Neutrophil (primary cell): ENCODE data around the gene NPTN.

Experiments
- H3K27ac ChIP-seq: fragments of 200-600 bp; sonication (generic); 2 replicates; pipeline ENCODE4 v1.5.1; 2016; ENCODE audit warnings: mild to moderate bottlenecking, moderate library complexity
- H3K27me3 ChIP-seq: fragments of 200-600 bp; sonication (generic); 2 replicates; pipeline ENCODE4 v1.6.0; 2016; ENCODE audit warnings: mild to moderate bottlenecking
- H3K36me3 ChIP-seq: fragments of 200-600 bp; sonication (generic); 2 replicates; pipeline ENCODE4 v1.5.1; 2017
- H3K4me1 ChIP-seq, 2 experiments: fragments of 200-600 bp in 1 of 2; sonication (generic) in 1 of 2; 1 replicate in 1 of 2; 2 replicates in 1 of 2; pipeline versions ENCODE4 v1.5.1 to v1.6.1; 2013 to 2016; ENCODE audit warnings: low read depth in 1 of 2, low read length in 1 of 2, mild to moderate bottlenecking in 1 of 2, moderate library complexity in 1 of 2; ENCODE audit not compliant: control insufficient read depth in 1 of 2, insufficient read depth in 1 of 2
- H3K4me3 ChIP-seq, 2 experiments: fragments of 200-600 bp in 1 of 2; sonication (generic) in 1 of 2; 1 replicate in 1 of 2; 2 replicates in 1 of 2; pipeline ENCODE4 v1.5.1; 2013 to 2016; ENCODE audit warnings: low read depth in 1 of 2, low read length in 1 of 2, mild to moderate bottlenecking in 1 of 2, moderate library complexity in 1 of 2
- H3K9me3 ChIP-seq: fragments of 200-600 bp; sonication (generic); 2 replicates; pipeline ENCODE4 v1.5.1; 2016
- TF ChIP-seq, protein P1 (sequence below): fragments of 200-600 bp; sonication (generic); IDR thresholded peaks from 2 replicates; pipeline ENCODE4 v1.5.1; 2016; ENCODE audit warnings: antibody characterized with exemption

Gene NPTN

DNA sequence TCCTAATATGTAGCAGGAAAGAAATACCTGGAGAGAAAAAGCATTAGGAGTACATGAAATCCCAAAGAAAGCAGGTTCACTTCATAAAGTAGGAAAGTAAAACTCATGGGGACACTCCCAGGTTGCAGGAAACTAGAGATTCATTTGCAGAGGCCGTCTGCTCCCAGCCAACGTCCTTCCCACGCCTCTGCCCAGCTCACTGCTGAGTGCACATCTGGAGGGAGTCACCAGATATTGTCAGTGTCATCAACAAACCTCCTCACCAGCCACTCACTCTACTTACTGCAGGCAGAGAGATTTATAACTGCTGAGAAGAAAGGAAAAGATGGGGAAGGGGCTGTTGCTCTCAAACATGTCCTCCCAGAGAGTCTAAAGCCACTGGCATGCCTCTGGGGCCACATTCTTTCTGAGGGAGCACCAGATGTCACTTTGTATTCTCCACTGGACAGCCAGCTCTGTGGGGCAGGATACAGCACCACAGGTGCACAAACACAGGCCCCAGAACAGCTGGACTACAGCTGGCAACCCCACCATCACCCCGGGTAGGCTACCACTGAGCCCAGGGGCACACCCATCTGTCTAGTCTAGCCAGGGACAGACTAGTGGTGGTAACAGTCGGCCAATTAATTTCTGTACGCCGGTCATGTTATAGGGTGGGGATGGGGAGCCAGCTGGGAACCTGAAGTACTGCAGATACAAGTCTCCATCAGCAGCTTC, 64.5 kb downstream of the NPTN start:
- TF ChIP-seq, protein P1, sequence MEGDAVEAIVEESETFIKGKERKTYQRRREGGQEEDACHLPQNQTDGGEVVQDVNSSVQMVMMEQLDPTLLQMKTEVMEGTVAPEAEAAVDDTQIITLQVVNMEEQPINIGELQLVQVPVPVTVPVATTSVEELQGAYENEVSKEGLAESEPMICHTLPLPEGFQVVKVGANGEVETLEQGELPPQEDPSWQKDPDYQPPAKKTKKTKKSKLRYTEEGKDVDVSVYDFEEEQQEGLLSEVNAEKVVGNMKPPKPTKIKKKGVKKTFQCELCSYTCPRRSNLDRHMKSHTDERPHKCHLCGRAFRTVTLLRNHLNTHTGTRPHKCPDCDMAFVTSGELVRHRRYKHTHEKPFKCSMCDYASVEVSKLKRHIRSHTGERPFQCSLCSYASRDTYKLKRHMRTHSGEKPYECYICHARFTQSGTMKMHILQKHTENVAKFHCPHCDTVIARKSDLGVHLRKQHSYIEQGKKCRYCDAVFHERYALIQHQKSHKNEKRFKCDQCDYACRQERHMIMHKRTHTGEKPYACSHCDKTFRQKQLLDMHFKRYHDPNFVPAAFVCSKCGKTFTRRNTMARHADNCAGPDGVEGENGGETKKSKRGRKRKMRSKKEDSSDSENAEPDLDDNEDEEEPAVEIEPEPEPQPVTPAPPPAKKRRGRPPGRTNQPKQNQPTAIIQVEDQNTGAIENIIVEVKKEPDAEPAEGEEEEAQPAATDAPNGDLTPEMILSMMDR, result no peak
- no peaks in the 10 kb centered on the region for H3K9me3 ChIP-seq
- peaks cover 86% of the 10 kb centered on the region for H3K36me3 ChIP-seq
- no peak overlapping the region for H3K4me3 ChIP-seq
- H3K4me1 ChIP-seq, result peaks cover 5 to 12% of the 10 kb centered on the region in 2 experiments
- no peaks in the 10 kb centered on the region for H3K27me3 ChIP-seq
- H3K27ac ChIP-seq, result no peak overlapping the region

DNA sequence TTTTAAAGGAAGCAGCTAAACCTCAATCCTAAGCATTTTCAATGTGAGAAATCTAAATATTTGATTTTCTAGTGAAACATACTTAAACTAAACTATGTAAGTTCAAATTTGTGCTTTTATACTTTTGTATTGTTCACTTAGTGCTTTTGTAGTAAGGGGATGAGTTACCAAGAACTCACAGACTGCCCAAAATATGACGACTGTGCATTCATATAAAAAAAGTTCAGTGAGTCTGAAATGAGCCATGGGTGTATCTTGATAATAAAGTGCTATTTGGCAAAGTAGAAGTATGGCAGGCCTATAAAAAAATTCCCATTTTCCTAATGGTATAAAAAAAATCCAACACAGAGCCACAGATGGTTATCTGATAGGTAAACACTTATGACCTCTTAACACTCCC, 66.2 kb downstream of the NPTN start:
- Histone ChIP-seq H3K9me3 (no peaks in the 10 kb centered on the region), H3K27ac (no peak overlapping the region), H3K36me3 (peaks cover 86% of the 10 kb centered on the region), H3K4me1 (peaks cover 5 to 12% of the 10 kb centered on the region in 2 experiments), H3K27me3 (no peaks in the 10 kb centered on the region), H3K4me3 (no peak overlapping the region)
- TF ChIP-seq, protein P1, result no peak

DNA sequence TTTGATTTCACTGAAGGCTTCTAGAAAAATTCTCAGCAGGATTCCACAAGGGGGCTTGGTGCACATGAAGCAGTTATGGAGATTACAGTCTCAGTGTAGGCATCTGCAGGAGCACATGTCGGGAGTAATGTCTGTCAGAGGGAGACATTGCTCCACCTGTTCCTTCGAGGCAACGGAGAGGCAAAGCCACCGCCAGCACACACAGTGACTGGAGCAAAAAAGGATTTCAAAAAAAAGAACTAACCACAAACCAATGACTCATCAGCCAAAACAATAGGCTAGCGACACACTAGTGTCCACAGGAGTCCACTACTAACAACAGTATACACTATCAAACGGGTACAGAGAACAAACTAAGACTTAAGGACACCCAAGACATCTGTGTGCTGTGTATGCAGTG, 68.9 kb downstream of the NPTN start:
- H3K27me3 ChIP-seq, result no peaks in the 10 kb centered on the region
- no peak overlapping the region for H3K4me3 ChIP-seq
- peaks cover 77% of the 10 kb centered on the region for H3K36me3 ChIP-seq
- H3K27ac ChIP-seq, result peak overlapping the region; percentile 41
- H3K9me3 ChIP-seq, result no peaks in the 10 kb centered on the region
- peaks cover 5 to 12% of the 10 kb centered on the region in 2 experiments for H3K4me1 ChIP-seq
- TF ChIP-seq, protein P1, result no peak

DNA sequence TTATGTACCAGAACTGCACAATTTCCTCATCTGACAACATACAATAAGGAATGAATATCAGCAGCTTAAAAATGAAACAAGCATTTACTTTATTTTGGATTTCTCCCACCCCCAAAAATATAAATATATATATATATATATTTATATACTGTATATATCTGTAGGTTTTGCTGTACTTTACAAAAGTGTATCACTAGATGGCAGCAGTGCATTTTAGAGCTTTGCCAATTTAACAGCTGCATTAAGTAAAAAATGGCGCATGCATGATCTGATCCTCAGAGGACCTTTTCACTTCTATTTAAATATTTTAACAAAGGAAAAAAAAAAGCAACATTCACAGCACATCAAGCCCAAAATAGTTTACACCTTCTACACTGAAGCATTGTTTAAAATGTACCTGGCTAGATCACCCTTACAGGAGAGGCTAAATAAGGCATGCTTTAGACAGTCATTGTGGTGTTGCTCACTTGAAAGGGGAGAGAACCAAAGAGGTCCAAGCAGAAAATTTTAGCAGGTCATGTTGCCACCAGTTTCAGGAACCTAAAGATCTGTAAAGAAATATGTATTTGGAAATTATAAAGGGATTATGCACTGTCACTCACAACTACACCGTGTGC, 72.6 kb downstream of the NPTN start:
- H3K27me3 ChIP-seq, result no peaks in the 10 kb centered on the region
- peaks cover 75% of the 10 kb centered on the region for H3K36me3 ChIP-seq
- H3K9me3 ChIP-seq, result no peaks in the 10 kb centered on the region
- H3K4me1 ChIP-seq, result peaks cover 5 to 7% of the 10 kb centered on the region in 2 experiments
- H3K4me3 ChIP-seq, result no peak overlapping the region
- TF ChIP-seq, protein P1, result no peak
- no peak overlapping the region for H3K27ac ChIP-seq

DNA sequence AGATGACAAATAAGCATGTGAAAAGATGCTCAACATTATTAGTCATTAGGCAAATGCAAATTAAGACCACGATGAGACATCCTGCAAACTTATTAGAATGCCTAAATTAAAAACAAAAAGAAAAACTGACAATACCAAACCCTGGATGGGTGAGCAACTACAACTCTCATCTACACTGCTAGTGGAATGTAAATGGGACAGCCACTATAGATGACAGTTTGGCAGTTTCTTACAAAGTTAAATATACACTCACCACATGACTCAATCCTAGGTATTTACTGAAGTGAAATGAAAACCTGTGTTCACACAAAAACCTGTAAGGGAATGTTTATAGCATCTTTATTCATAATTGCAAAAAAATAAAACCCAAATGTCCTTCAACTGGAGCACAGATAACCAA, 74.7 kb downstream of the NPTN start:
- H3K27ac ChIP-seq, result no peak overlapping the region
- TF ChIP-seq, protein P1, result no peak
- peaks cover 71% of the 10 kb centered on the region for H3K36me3 ChIP-seq
- H3K4me1 ChIP-seq, result no peaks in the 10 kb centered on the region
- no peaks in the 10 kb centered on the region for H3K27me3 ChIP-seq
- H3K9me3 ChIP-seq, result no peaks in the 10 kb centered on the region
- no peak overlapping the region for H3K4me3 ChIP-seq
